Measurements from ENCODE around the gene B4GALNT1. TPM values are rescaled to one million over a fixed set of nuclear protein-coding genes. Genes with fewer than 3 reads are reported as not detected.
"Not testable (repeated sequence)": the region's sequence is repeated elsewhere in the genome, so short reads cannot be mapped to it uniquely, and the experiment has no call there.

Gene B4GALNT1
- total RNA-seq, 4 donors from 2014 or later: 0.18 to 0.56 (median 0.23) TPM

DNA sequence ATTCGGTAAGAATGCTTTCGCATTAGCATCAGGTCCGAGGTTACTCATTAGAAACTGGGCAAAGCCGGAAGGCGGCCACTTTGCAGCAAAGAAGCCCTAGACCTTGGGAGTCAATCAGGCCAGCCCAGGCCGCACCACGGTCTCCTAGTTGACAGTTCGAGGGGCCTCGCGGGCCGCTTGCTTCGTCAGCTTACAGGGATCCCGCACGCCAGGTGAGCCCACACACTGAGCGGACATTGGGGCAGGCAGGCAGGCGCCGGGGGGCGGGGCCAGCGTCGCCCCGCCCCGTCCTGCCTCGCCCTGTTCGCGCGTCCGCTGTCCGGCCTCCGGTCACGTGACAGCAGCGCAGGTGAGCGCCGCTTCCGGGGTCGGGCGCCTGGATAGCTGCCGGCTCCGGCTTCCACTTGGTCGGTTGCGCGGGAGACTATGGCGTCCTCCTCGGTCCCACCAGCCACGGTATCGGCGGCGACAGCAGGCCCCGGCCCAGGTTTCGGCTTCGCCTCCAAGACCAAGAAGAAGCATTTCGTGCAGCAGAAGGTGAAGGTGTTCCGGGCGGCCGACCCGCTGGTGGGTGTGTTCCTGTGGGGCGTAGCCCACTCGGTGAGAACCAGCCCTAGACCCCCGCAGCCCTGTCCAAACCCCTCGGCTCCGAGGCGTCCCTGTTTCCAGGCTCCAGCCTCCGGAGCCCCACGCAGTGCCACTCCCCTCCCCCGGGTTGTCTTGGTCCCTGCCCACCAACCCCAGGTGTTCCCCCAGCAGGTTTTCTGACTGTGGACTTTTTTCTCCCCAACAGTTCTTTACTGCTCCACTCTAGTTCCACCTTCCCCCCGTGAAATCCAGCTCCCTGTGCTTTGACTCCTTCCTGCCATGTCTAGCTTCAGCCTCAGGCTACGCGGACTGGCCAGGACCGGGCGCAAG lies 41.9 kb downstream of the B4GALNT1 start, which contains the start of gene PIP4K2C:
PIP4K2C (plus strand) TSS at position 329 of the 918 bp plus-strand sequence; CDS start at position 427, 98 bp downstream.
- TF ChIP-seq, protein P1, sequence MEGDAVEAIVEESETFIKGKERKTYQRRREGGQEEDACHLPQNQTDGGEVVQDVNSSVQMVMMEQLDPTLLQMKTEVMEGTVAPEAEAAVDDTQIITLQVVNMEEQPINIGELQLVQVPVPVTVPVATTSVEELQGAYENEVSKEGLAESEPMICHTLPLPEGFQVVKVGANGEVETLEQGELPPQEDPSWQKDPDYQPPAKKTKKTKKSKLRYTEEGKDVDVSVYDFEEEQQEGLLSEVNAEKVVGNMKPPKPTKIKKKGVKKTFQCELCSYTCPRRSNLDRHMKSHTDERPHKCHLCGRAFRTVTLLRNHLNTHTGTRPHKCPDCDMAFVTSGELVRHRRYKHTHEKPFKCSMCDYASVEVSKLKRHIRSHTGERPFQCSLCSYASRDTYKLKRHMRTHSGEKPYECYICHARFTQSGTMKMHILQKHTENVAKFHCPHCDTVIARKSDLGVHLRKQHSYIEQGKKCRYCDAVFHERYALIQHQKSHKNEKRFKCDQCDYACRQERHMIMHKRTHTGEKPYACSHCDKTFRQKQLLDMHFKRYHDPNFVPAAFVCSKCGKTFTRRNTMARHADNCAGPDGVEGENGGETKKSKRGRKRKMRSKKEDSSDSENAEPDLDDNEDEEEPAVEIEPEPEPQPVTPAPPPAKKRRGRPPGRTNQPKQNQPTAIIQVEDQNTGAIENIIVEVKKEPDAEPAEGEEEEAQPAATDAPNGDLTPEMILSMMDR (IDR thresholded peaks at IDR 0.05): peak in 1 of 6 experiments; percentile 31
- TF ChIP-seq POLR2A (IDR thresholded peaks at IDR 0.05): peak in 1 of 4 donors; percentile 63
- 0 to 3% methylated on average over 8 to 17 of the region's 69 CpGs for WGBS, 2 donors
- Histone ChIP-seq H3K36me3 (peaks cover 0 to 24% (median 6%) of the 10 kb centered on the region in 3 donors), H3K4me1 (peaks cover 0 to 28% (median 9%) of the 10 kb centered on the region in 3 donors), H3K27ac (peak within 1 kb of the TSS; percentile 83 to 85 (median 84)), H3K9me3 (no peaks in the 10 kb centered on the region), H3K27me3 (peaks cover 0 to 9% (median 0%) of the 10 kb centered on the region in 4 donors), H3K4me3 (peak within 1 kb of the TSS; percentile 73 to 94 (median 76))
- intact Hi-C loops (cut with DNase I): no loop called here
- DNase-seq: no peak

DNA sequence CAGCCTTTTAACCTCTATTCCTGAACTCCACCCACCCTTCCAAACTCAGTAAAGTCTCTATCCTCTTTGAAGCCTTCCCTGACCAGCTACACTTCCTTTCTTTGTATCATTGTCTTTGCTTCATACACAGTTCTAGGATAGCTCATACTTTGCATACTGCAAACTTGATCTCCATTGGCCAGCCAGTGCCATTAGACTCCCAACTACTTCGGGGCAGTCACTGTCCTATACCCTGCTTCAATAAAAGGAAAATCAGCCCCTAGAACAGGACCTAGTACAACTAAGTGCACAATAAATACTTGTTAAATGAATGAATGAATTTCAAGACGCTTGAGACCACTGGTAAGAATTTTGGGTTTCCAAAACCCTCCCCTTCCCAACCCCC lies 42.5 kb downstream of the B4GALNT1 start:
- Histone ChIP-seq H3K4me1 (peaks cover 0 to 28% (median 9%) of the 10 kb centered on the region in 3 donors), H3K4me3 (peak overlapping the region; percentile 73 to 94 (median 76)), H3K36me3 (peaks cover 0 to 18% (median 0%) of the 10 kb centered on the region in 3 donors), H3K9me3 (no peaks in the 10 kb centered on the region), H3K27ac (peak overlapping the region; percentile 83 to 85 (median 84)), H3K27me3 (peaks cover 0 to 9% (median 0%) of the 10 kb centered on the region in 4 donors)
- intact Hi-C loops (cut with DNase I): no loop called here
- TF ChIP-seq, protein P1 (IDR thresholded peaks at IDR 0.05): no peak
- no peak for TF ChIP-seq POLR2A (IDR thresholded peaks at IDR 0.05)
- WGBS, 2 donors: 11 to 24% methylated on average over 2 of the region's 2 CpGs
- DNase-seq: no peak

DNA sequence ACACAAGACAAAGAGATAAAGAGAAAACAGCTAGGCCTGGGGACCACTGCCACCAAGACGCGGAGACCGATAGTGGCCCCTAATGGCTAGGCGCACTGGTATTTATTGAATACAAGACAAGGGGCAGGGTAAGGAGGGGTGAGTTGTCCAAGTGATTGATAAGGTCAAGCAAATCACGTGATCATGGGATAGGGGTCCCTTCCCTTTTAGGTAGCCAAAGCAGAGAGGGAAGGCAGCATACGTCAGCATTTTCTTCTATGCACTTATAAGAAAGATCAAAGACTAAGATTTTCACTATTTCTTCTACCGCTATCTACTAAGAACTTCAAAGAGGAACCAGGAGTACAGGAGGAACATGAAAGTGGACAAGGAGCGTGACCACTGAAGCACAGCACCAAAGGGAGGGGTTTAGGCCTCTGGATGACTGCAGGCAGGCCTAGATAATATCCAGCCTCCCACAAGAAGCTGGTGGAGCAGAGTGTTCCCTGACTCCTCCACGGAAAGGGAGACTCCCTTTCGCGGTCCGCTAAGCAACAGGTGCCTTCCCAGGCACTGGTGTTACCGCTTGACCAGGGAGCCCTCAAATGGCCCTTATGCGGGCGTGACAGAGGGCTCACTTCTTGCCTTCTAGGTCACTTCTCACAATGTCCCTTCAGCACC lies 43.9 kb downstream of the B4GALNT1 start:
- WGBS, 2 donors: 84 to 89% methylated on average over 15 of the region's 15 CpGs
- intact Hi-C loops (cut with DNase I); H3K27ac ChIP-seq; H3K9me3 ChIP-seq; H3K4me3 ChIP-seq; DNase-seq; H3K36me3 ChIP-seq: not testable (repeated sequence)
- peaks cover 0 to 18% (median 0%) of the 10 kb centered on the region in 4 donors for H3K27me3 ChIP-seq
- H3K4me1 ChIP-seq: peaks cover 0 to 28% (median 9%) of the 10 kb centered on the region in 3 donors

DNA sequence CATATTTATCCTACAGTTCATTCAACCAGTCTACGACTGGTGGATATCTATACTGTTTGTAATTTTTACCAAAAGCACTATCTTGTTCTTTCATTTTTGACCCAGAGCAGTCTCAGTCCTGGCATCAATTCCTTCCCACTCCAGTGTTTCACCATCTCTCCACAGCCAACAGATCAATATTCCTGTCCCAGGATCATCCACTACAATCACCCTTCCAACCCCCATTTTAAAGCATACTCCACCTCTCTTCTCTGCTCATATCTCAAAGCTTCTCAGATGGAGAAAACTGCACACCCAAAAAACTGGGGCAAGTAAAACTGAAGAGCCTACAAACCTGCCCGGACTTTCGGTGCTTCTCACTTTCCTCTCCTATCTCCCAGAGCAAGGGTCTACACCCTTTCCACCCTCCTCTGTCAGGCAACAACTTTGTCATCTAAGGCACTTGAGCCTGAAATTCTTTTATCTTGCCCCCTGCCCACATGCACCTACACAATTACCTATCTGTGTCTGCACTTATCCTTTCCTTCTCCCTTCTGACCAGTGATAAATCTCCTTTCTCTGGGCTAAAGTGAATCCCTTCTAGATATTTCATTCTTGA lies 46.1 kb downstream of the B4GALNT1 start:
- Histone ChIP-seq H3K27ac (no peak overlapping the region), H3K4me1 (peaks cover 0 to 12% (median 6%) of the 10 kb centered on the region in 3 donors), H3K27me3 (peaks cover 0 to 25% (median 0%) of the 10 kb centered on the region in 4 donors), H3K36me3 (no peaks in the 10 kb centered on the region), H3K9me3 (no peaks in the 10 kb centered on the region), H3K4me3 (no peak overlapping the region)
- 90 to 91% methylated on average over 3 of the region's 3 CpGs for WGBS, 2 donors
- DNase-seq: no peak
- intact Hi-C loops (cut with DNase I): no loop called here
- TF ChIP-seq POLR2A (IDR thresholded peaks at IDR 0.05): no peak
- TF ChIP-seq, protein P1 (IDR thresholded peaks at IDR 0.05): no peak

DNA sequence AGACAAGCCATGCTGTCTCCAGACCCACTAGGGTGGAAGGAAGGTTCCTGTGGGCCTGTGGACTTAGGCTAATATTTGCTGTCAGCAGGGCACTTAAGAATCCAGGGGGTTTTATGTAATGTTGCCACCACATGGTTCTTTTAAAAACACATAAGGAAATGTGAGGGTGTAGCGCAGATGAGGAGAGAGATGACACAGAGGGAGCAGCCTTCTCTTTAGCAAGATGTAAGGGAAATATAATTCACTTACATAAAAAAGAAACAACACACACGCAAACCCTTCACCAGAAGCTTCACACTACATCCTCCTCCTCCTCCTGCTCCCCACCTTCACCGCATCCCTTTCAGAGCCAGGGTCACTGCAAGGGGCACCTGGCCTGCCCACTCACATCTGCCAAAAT lies 46.9 kb downstream of the B4GALNT1 start:
- H3K27ac ChIP-seq: no peak overlapping the region
- H3K36me3 ChIP-seq: no peaks in the 10 kb centered on the region
- WGBS, 2 donors: 87 to 95% methylated on average over 3 of the region's 3 CpGs
- DNase-seq: no peak
- peaks cover 0 to 25% (median 0%) of the 10 kb centered on the region in 4 donors for H3K27me3 ChIP-seq
- H3K9me3 ChIP-seq: no peaks in the 10 kb centered on the region
- peaks cover 0 to 7% (median 3%) of the 10 kb centered on the region in 3 donors for H3K4me1 ChIP-seq
- intact Hi-C loops (cut with DNase I): no loop called here
- TF ChIP-seq, protein P1 (IDR thresholded peaks at IDR 0.05): no peak
- no peak for TF ChIP-seq POLR2A (IDR thresholded peaks at IDR 0.05)
- H3K4me3 ChIP-seq: no peak overlapping the region

Data from esophagus squamous epithelium (tissue), 5 donors.